KMS-11 (cell line): ENCODE data around the gene CDH4.
A peak's percentile ranks its signal among the peaks of the same experiment; 100 is the strongest.

Experiments
- H2AFZ ChIP-seq: fragments of 200-600 bp; sonication (generic); 2 replicates; pipeline ENCODE4 v1.6.1; 2016; ENCODE audit warnings: antibody characterized with exemption, mixed run types, low read depth
- H3K27ac ChIP-seq: fragments of 200-600 bp; sonication (generic); 2 replicates; pipeline ENCODE4 v1.6.1; 2016; ENCODE audit warnings: mild to moderate bottlenecking, mixed run types
- H3K27me3 ChIP-seq: fragments of 200-600 bp; sonication (generic); 2 replicates; pipeline ENCODE4 v1.6.1; 2017; ENCODE audit warnings: mild to moderate bottlenecking, low read depth, mixed run types, moderate library complexity; ENCODE audit not compliant: insufficient read depth
- H3K36me3 ChIP-seq: fragments of 200-600 bp; sonication (generic); 2 replicates; pipeline ENCODE4 v1.6.1; 2017; ENCODE audit warnings: mild to moderate bottlenecking, mixed run types; ENCODE audit not compliant: insufficient read depth
- H3K4me1 ChIP-seq: fragments of 200-600 bp; sonication (generic); 2 replicates; pipeline ENCODE4 v1.6.1; 2016; ENCODE audit warnings: mild to moderate bottlenecking, low read depth, mixed run types; ENCODE audit not compliant: poor library complexity, severe bottlenecking
- H3K4me2 ChIP-seq: fragments of 200-600 bp; sonication (generic); 2 replicates; pipeline ENCODE4 v1.7.0; 2016; ENCODE audit warnings: mild to moderate bottlenecking, mixed run types
- H3K4me3 ChIP-seq: fragments of 200-600 bp; sonication (generic); IDR thresholded peaks from 2 replicates; pipeline ENCODE4 v1.6.1; 2017; ENCODE audit warnings: low read depth, low read length, mixed read lengths; ENCODE audit not compliant: insufficient read depth
- H3K79me2 ChIP-seq: fragments of 200-600 bp; sonication (generic); 2 replicates; pipeline ENCODE4 v1.6.1; 2016; ENCODE audit warnings: low read depth, mixed run types; ENCODE audit not compliant: insufficient read depth
- H3K9ac ChIP-seq: fragments of 200-600 bp; sonication (generic); 2 replicates; pipeline ENCODE4 v1.6.1; 2016; ENCODE audit warnings: mild to moderate bottlenecking, mixed run types
- H4K20me1 ChIP-seq: fragments of 200-600 bp; sonication (generic); 2 replicates; pipeline ENCODE4 v1.6.1; 2016; ENCODE audit warnings: mild to moderate bottlenecking, mixed run types; ENCODE audit not compliant: insufficient read depth
- CTCF ChIP-seq: fragments of 200-600 bp; sonication (generic); conservative IDR thresholded peaks from 2 replicates; pipeline ENCODE4 v1.6.1; 2017; ENCODE audit warnings: low read depth, mild to moderate bottlenecking, antibody characterized with exemption, low read length, moderate library complexity, mixed read lengths

The CDH4 gene

GRCh38 chr20:61251529-61252393 lies at the start of gene CDH4:
Gene CDH4 (plus strand): TSS chr20:61252261.
- Histone ChIP-seq H3K9ac (no peak within 1 kb of the TSS), H3K4me2 (peak within 1 kb of the TSS; percentile 29), H2AFZ (peak within 1 kb of the TSS; percentile 41), H4K20me1 (no peaks in the 10 kb centered on the region), H3K4me3 (no peak within 1 kb of the TSS), H3K4me1 (no peaks in the 10 kb centered on the region), H3K79me2 (no peaks in the 10 kb centered on the region), H3K27ac (no peak within 1 kb of the TSS), H3K36me3 (no peaks in the 10 kb centered on the region), H3K27me3 (peaks cover 21% of the 10 kb centered on the region; the same call in 1 of the 2 replicates)
- TF ChIP-seq CTCF, result no peak

- H3K36me3 ChIP-seq, result no peaks in the 10 kb centered on the region
- H3K4me1 ChIP-seq, result no peaks in the 10 kb centered on the region
- TF ChIP-seq CTCF, result no peak
- H3K27me3 ChIP-seq, result no peaks in the 10 kb centered on the region
- no peak overlapping the region for H2AFZ ChIP-seq
- H3K4me3 ChIP-seq, result no peak overlapping the region
- no peak overlapping the region for H3K9ac ChIP-seq
- no peak overlapping the region for H3K4me2 ChIP-seq
- no peaks in the 10 kb centered on the region for H4K20me1 ChIP-seq
- H3K79me2 ChIP-seq, result no peaks in the 10 kb centered on the region
- H3K27ac ChIP-seq, result no peak overlapping the region
Observed at GRCh38 chr20:61203320-61203719, 48.7 kb upstream of the CDH4 start.

- no peak overlapping the region for H2AFZ ChIP-seq
- H3K4me1 ChIP-seq, result no peaks in the 10 kb centered on the region
- no peak overlapping the region for H3K9ac ChIP-seq
- no peak overlapping the region for H3K27ac ChIP-seq
- no peaks in the 10 kb centered on the region for H3K79me2 ChIP-seq
- no peak for TF ChIP-seq CTCF
- H3K4me3 ChIP-seq, result no peak overlapping the region
- no peaks in the 10 kb centered on the region for H3K36me3 ChIP-seq
- no peaks in the 10 kb centered on the region for H3K27me3 ChIP-seq
- no peak overlapping the region for H3K4me2 ChIP-seq
- H4K20me1 ChIP-seq, result no peaks in the 10 kb centered on the region
Observed at GRCh38 chr20:61204206-61204605, 47.9 kb upstream of the CDH4 start.

- no peak for TF ChIP-seq CTCF
- H3K27ac ChIP-seq, result no peak overlapping the region
- H3K27me3 ChIP-seq, result no peaks in the 10 kb centered on the region
- H3K4me3 ChIP-seq, result no peak overlapping the region
- no peaks in the 10 kb centered on the region for H3K79me2 ChIP-seq
- no peak overlapping the region for H3K9ac ChIP-seq
- H2AFZ ChIP-seq, result no peak overlapping the region
- no peaks in the 10 kb centered on the region for H3K36me3 ChIP-seq
- no peaks in the 10 kb centered on the region for H3K4me1 ChIP-seq
- no peak overlapping the region for H3K4me2 ChIP-seq
- H4K20me1 ChIP-seq, result no peaks in the 10 kb centered on the region
Observed at GRCh38 chr20:61205769-61206168, 46.3 kb upstream of the CDH4 start.
